Activated T-helper 2 cell treated with anti-CD3 and anti-CD28 coated beads, Interferon-gamma antibody, Interleukin-2, Interleukin-4, amounts not matched to agents 10 μg/mL and 5 μg/mL and 100 μg/mL, durations not matched to agents 14 hours and 24 hours and 36 hours (primary cell): ENCODE results near the gene RIC1. TPM values are rescaled to one million over a fixed set of nuclear protein-coding genes. Genes with fewer than 3 reads are reported as not detected.
"Not testable (repeated sequence)": the region's sequence is repeated elsewhere in the genome, so short reads cannot be mapped to it uniquely, and the experiment has no call there.

Experiments used
- DNase-seq: peaks from one replicate; pipeline ENCODE4 v3.0.0; 2021; ENCODE audit warnings: low spot score
- H3K27ac Mint-ChIP-seq: one replicate; pipeline ENCODE4 v1.8.0; 2021; ENCODE audit warnings: mixed read lengths
- H3K27me3 Mint-ChIP-seq: one replicate; pipeline ENCODE4 v1.8.0; 2021; ENCODE audit warnings: low read depth, mixed read lengths
- H3K36me3 Mint-ChIP-seq: one replicate; pipeline ENCODE4 v1.8.0; 2021; ENCODE audit warnings: low read depth, mixed read lengths
- H3K4me1 Mint-ChIP-seq: one replicate; pipeline ENCODE4 v1.8.0; 2021; ENCODE audit warnings: low read depth, mixed read lengths
- H3K4me3 Mint-ChIP-seq: one replicate; pipeline ENCODE4 v1.8.0; 2021; ENCODE audit warnings: low read depth, mild to moderate bottlenecking, moderate library complexity, mixed read lengths
- H3K9me3 Mint-ChIP-seq: one replicate; pipeline ENCODE4 v1.8.0; 2021; ENCODE audit warnings: mixed read lengths
- intact Hi-C: fragments of 100-400 bp; cut with micrococcal nuclease; formaldehyde crosslinking; loops from one replicate; pipeline ENCODE4 v1.15.1; 2023
- total RNA-seq: library from RNA; stranded (reverse); gene quantifications from 2 replicates; pipeline ENCODE4 v1.2.3, GENCODE V29; 2022

Gene RIC1
- total RNA-seq, 1 donor from 2014 or later, result 21.5 TPM

GRCh38 chr9:5789489-5789888, 160.6 kb downstream of the RIC1 start:
- H3K27me3 Mint-ChIP-seq, result no peaks in the 10 kb centered on the region
- no peak overlapping the region for H3K4me3 Mint-ChIP-seq
- no peaks in the 10 kb centered on the region for H3K9me3 Mint-ChIP-seq
- H3K4me1 Mint-ChIP-seq, result peaks cover 55% of the 10 kb centered on the region
- no peak for DNase-seq
- intact Hi-C loops, result no loop called here
- H3K27ac Mint-ChIP-seq, result no peak overlapping the region
- H3K36me3 Mint-ChIP-seq, result peaks cover 92% of the 10 kb centered on the region

GRCh38 chr9:5790923-5791322, 162.0 kb downstream of the RIC1 start:
- Mint-ChIP-seq H3K4me1 (peaks cover 60% of the 10 kb centered on the region), H3K27me3 (no peaks in the 10 kb centered on the region), H3K9me3 (no peaks in the 10 kb centered on the region), H3K27ac (peak overlapping the region; percentile 65), H3K4me3 (no peak overlapping the region), H3K36me3 (peaks cover 90% of the 10 kb centered on the region)
- no peak for DNase-seq
- intact Hi-C loops, result no loop called here

- intact Hi-C loops, result no loop called here
- no peak for DNase-seq
- Mint-ChIP-seq H3K27me3 (no peaks in the 10 kb centered on the region), H3K36me3 (peaks cover 90% of the 10 kb centered on the region), H3K9me3 (no peaks in the 10 kb centered on the region), H3K4me1 (peaks cover 66% of the 10 kb centered on the region), H3K27ac (peak overlapping the region; percentile 65), H3K4me3 (no peak overlapping the region)
These were observed 163.0 kb downstream of the RIC1 start for GRCh38 chr9:5791870-5792269.

- Mint-ChIP-seq H3K27me3 (no peaks in the 10 kb centered on the region), H3K27ac (peak overlapping the region; percentile 54)
These were observed 164.9 kb downstream of the RIC1 start for GRCh38 chr9:5793812-5794211.

GRCh38 chr9:5796298-5796697, 167.4 kb downstream of the RIC1 start:
- Mint-ChIP-seq H3K27ac (peak overlapping the region; percentile 18), H3K27me3 (no peaks in the 10 kb centered on the region), H3K36me3 (peaks cover 73% of the 10 kb centered on the region), H3K9me3 (no peaks in the 10 kb centered on the region), H3K4me1 (peaks cover 65% of the 10 kb centered on the region), H3K4me3 (no peak overlapping the region)
- DNase-seq, result no peak
- intact Hi-C loops, result loop anchor here (5.0 kb wide), 2 partner anchors 36 to 169 kb away; partner anchors contain the start of genes ERMP1 and RIC1

More at GRCh38 chr9:5793812-5794211, 164.9 kb downstream of the RIC1 start:
- H3K9me3 Mint-ChIP-seq, result no peaks in the 10 kb centered on the region
- peaks cover 85% of the 10 kb centered on the region for H3K36me3 Mint-ChIP-seq
- DNase-seq, result no peak
- H3K4me3 Mint-ChIP-seq, result no peak overlapping the region
- intact Hi-C loops, result loop anchor here (1.0 kb wide), 1 partner anchor 26 kb away; no protein-coding TSS in a partner anchor
- H3K4me1 Mint-ChIP-seq, result peaks cover 63% of the 10 kb centered on the region

- Mint-ChIP-seq H3K4me3 (no peak overlapping the region), H3K4me1 (peaks cover 47% of the 10 kb centered on the region), H3K36me3 (peaks cover 60% of the 10 kb centered on the region), H3K9me3 (no peaks in the 10 kb centered on the region), H3K27ac (peak overlapping the region; percentile 81), H3K27me3 (no peaks in the 10 kb centered on the region)
- intact Hi-C loops, result loop anchor here (5.0 kb wide), 2 partner anchors 34 to 171 kb away; partner anchors contain the start of genes ERMP1 and RIC1
- no peak for DNase-seq
These were observed 169.7 kb downstream of the RIC1 start for GRCh38 chr9:5798581-5798980.

- peaks cover 52% of the 10 kb centered on the region for H3K36me3 Mint-ChIP-seq
- peak overlapping the region; percentile 46 for H3K27ac Mint-ChIP-seq
- no peak overlapping the region for H3K4me3 Mint-ChIP-seq
- peaks cover 39% of the 10 kb centered on the region for H3K4me1 Mint-ChIP-seq
- no peaks in the 10 kb centered on the region for H3K9me3 Mint-ChIP-seq
- intact Hi-C loops, result loop anchor here (5.0 kb wide), 2 partner anchors 33 to 172 kb away; partner anchors contain the start of genes ERMP1 and RIC1
- DNase-seq, result no peak
- no peaks in the 10 kb centered on the region for H3K27me3 Mint-ChIP-seq
These were observed 170.4 kb downstream of the RIC1 start for GRCh38 chr9:5799314-5799713.

- DNase-seq, H3K27me3 Mint-ChIP-seq, intact Hi-C loops, H3K9me3 Mint-ChIP-seq, H3K4me3 Mint-ChIP-seq: not testable (repeated sequence)
- Mint-ChIP-seq H3K4me1 (peaks cover 34% of the 10 kb centered on the region), H3K36me3 (peaks cover 53% of the 10 kb centered on the region), H3K27ac (peak overlapping the region; percentile 35)
These were observed 171.5 kb downstream of the RIC1 start for GRCh38 chr9:5800378-5800777.

GRCh38 chr9:5800969-5801738, 172.2 kb downstream of the RIC1 start:
- Mint-ChIP-seq H3K36me3 (peaks cover 55% of the 10 kb centered on the region), H3K27ac (peak overlapping the region; percentile 35), H3K27me3 (no peaks in the 10 kb centered on the region), H3K4me1 (peaks cover 32% of the 10 kb centered on the region), H3K4me3 (no peak overlapping the region), H3K9me3 (no peaks in the 10 kb centered on the region)
- DNase-seq, result no peak
- intact Hi-C loops, result no loop called here

- no peaks in the 10 kb centered on the region for H3K9me3 Mint-ChIP-seq
- H3K4me3 Mint-ChIP-seq, result no peak overlapping the region
- no peak for DNase-seq
- no peaks in the 10 kb centered on the region for H3K27me3 Mint-ChIP-seq
- no peak overlapping the region for H3K27ac Mint-ChIP-seq
- H3K36me3 Mint-ChIP-seq, result peaks cover 52% of the 10 kb centered on the region
- intact Hi-C loops, result no loop called here
- H3K4me1 Mint-ChIP-seq, result peaks cover 29% of the 10 kb centered on the region
These were observed 172.8 kb downstream of the RIC1 start for GRCh38 chr9:5801739-5802113.

- H3K27ac Mint-ChIP-seq, result no peak overlapping the region
These were observed 176.6 kb downstream of the RIC1 start for GRCh38 chr9:5805478-5805877.

GRCh38 chr9:5811751-5812150, 182.8 kb downstream of the RIC1 start:
- H3K4me3 Mint-ChIP-seq, result no peak overlapping the region
- no peaks in the 10 kb centered on the region for H3K27me3 Mint-ChIP-seq
- no peak for DNase-seq
- peaks cover 12% of the 10 kb centered on the region for H3K4me1 Mint-ChIP-seq
- H3K9me3 Mint-ChIP-seq, result no peaks in the 10 kb centered on the region
- peaks cover 62% of the 10 kb centered on the region for H3K36me3 Mint-ChIP-seq
- H3K27ac Mint-ChIP-seq, result no peak overlapping the region
- intact Hi-C loops, result no loop called here

More at GRCh38 chr9:5805478-5805877, 176.6 kb downstream of the RIC1 start:
- Mint-ChIP-seq H3K36me3 (peaks cover 61% of the 10 kb centered on the region), H3K4me1 (peaks cover 16% of the 10 kb centered on the region), H3K9me3 (no peaks in the 10 kb centered on the region), H3K4me3 (no peak overlapping the region), H3K27me3 (no peaks in the 10 kb centered on the region)
- intact Hi-C loops, result no loop called here
- no peak for DNase-seq

- peaks cover 16% of the 10 kb centered on the region for H3K4me1 Mint-ChIP-seq
- no peaks in the 10 kb centered on the region for H3K9me3 Mint-ChIP-seq
- DNase-seq, result no peak
- H3K4me3 Mint-ChIP-seq, result no peak overlapping the region
- intact Hi-C loops, result no loop called here
- no peaks in the 10 kb centered on the region for H3K27me3 Mint-ChIP-seq
- H3K36me3 Mint-ChIP-seq, result peaks cover 58% of the 10 kb centered on the region
- no peak overlapping the region for H3K27ac Mint-ChIP-seq
These were observed 184.9 kb downstream of the RIC1 start for GRCh38 chr9:5813824-5814223.
